ENCODE measurements around the gene FGFR4. TPM values are rescaled to one million over a fixed set of nuclear protein-coding genes. Genes with fewer than 3 reads are reported as not detected.

The FGFR4 gene
- total RNA-seq, 4 donors from 2014 or later = 1.8 to 12.2 (median 5.4) TPM

DNA sequence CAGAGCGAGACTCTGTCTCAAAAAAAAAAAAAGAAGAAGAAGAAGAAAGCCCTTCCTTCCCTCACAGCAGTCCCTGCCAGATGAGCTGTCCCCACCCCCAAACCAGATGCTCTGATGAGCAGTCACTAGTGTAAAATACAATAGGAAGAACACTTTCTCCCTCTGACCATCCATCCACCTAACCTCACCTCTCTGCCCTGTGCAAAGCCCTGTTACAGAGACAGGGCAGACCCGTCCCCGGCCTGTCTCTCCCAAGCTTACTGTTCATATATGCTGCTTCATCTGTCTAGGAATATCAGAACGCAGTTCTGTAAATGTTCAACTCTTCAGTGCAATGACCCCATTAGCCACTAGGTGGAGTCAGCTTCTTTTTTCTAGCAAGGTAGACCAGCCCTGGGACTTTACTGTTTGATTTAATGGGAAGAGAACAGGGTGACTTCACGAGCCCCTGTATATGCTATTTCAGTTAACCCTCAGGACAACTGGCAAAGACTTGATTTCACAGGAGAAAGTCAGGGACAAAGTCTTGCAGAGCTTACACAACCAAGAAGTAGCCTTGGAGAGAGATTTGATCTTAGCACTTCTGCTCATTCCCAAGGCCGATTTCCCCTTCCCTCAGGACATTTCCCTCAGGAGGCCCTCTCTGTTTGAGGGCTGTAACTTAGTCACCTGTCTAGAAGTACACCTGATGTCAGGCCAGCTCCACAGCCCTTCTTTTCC, 14.9 kb upstream of the FGFR4 start:
- no peaks in the 10 kb centered on the region for H3K27me3 ChIP-seq

DNA sequence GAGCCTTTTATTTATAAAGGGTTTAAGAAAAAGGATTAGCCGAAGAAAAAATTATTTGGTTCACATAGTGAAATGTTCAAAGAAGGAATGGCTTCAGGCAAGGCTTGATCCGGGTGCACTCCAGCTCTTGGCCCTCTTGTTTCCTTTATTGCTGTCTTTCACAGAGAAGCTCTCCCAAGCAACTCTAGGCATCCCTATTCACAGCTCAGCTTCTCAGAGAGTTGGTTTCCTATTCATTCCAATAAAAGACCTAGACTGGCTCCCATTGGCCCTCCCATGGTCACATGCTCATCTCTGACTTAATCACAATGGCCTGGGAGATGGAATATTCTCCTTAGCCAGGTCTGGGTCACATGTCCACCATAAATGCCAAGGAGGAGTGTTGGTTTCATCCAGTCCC, 9.4 kb upstream of the FGFR4 start:
- WGBS = 82% methylated on average over 2 of the region's 2 CpGs
- Histone ChIP-seq H3K36me3 (no peaks in the 10 kb centered on the region), H3K27ac (no peak overlapping the region), H3K27me3 (no peaks in the 10 kb centered on the region), H3K4me1 (no peaks in the 10 kb centered on the region), H3K4me3 (no peak overlapping the region), H3K9me3 (no peaks in the 10 kb centered on the region)
- TF ChIP-seq EP300 (IDR thresholded peaks at IDR 0.05) (no peak), POLR2A (IDR thresholded peaks at IDR 0.05) (no peak), POLR2AphosphoS5 (IDR thresholded peaks at IDR 0.05) (no peak)
- TF ChIP-seq, protein P1, sequence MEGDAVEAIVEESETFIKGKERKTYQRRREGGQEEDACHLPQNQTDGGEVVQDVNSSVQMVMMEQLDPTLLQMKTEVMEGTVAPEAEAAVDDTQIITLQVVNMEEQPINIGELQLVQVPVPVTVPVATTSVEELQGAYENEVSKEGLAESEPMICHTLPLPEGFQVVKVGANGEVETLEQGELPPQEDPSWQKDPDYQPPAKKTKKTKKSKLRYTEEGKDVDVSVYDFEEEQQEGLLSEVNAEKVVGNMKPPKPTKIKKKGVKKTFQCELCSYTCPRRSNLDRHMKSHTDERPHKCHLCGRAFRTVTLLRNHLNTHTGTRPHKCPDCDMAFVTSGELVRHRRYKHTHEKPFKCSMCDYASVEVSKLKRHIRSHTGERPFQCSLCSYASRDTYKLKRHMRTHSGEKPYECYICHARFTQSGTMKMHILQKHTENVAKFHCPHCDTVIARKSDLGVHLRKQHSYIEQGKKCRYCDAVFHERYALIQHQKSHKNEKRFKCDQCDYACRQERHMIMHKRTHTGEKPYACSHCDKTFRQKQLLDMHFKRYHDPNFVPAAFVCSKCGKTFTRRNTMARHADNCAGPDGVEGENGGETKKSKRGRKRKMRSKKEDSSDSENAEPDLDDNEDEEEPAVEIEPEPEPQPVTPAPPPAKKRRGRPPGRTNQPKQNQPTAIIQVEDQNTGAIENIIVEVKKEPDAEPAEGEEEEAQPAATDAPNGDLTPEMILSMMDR (IDR thresholded peaks at IDR 0.05) = no peak
- no peak for DNase-seq (ENCODE audit: low spot score in 2 of 2)

More for the DNA sequence above, 14.9 kb upstream of the FGFR4 start:
- Histone ChIP-seq H3K4me3 (no peak overlapping the region), H3K27ac (no peak overlapping the region), H3K36me3 (peaks cover 17% of the 10 kb centered on the region), H3K9me3 (no peaks in the 10 kb centered on the region), H3K4me1 (peaks cover 6% of the 10 kb centered on the region)
- no peak for DNase-seq (ENCODE audit: low spot score in 2 of 2)
- 18% methylated on average over 6 of the region's 6 CpGs for WGBS
- TF ChIP-seq, protein P1 (IDR thresholded peaks at IDR 0.05) = peak; percentile 63 to 83
- TF ChIP-seq EP300 (IDR thresholded peaks at IDR 0.05) = no peak

DNA sequence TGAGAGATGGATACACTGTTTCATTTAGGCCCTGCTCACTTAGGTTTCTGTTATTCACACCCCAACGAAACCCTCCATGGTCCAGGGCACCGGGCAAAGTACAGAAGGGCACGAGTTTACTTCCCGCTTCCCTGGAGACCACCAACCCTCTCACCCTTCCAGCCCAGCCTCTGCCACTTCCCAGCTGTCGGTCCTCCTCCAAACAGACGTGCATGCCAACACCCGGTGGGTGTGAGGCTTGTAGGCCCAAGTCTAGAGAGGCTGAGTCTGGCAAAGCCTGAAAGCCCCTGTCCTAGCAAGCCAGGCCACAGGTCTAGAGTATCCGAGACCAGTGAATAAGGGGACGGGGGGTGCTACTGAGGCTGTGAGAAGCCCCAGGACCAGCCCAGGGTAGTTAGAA, 7.1 kb upstream of the FGFR4 start:
- no peaks in the 10 kb centered on the region for H3K9me3 ChIP-seq
- H3K4me3 ChIP-seq = no peak overlapping the region
- 90% methylated on average over 2 of the region's 9 CpGs for WGBS
- H3K36me3 ChIP-seq = no peaks in the 10 kb centered on the region
- no peak overlapping the region for H3K27ac ChIP-seq
- H3K4me1 ChIP-seq = no peaks in the 10 kb centered on the region
- no peak for DNase-seq (ENCODE audit: low spot score in 2 of 2)
- no peak for TF ChIP-seq POLR2A (IDR thresholded peaks at IDR 0.05)
- TF ChIP-seq POLR2AphosphoS5 (IDR thresholded peaks at IDR 0.05) = no peak
- TF ChIP-seq, protein P1 (IDR thresholded peaks at IDR 0.05) = no peak
- no peak for TF ChIP-seq EP300 (IDR thresholded peaks at IDR 0.05)
- peaks cover 6% of the 10 kb centered on the region for H3K27me3 ChIP-seq

DNA sequence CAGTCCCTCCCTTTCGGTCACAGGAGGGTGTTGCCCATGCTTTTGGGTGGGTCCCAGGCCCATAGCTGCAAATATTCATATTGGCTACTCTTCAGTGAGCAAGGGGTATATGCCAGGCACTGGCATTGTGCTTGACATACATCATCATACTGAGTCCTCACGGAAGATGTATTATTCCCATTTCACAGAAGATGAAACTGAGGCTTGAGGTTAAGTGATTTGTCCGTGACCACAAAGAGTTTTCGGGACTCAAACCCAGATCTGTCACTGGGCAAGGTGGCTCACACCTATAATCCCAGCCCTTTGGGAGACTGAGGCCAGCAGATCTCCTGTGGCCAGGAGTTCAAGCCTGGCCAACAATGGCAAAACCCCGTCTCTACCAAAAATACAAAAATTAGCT, 6.5 kb upstream of the FGFR4 start:
- no peaks in the 10 kb centered on the region for H3K9me3 ChIP-seq
- DNase-seq (ENCODE audit: low spot score in 2 of 2) = no peak
- H3K27me3 ChIP-seq = peaks cover 6% of the 10 kb centered on the region
- no peak for TF ChIP-seq POLR2A (IDR thresholded peaks at IDR 0.05)
- no peak overlapping the region for H3K4me3 ChIP-seq
- H3K36me3 ChIP-seq = no peaks in the 10 kb centered on the region
- 74% methylated on average over 5 of the region's 5 CpGs for WGBS
- H3K27ac ChIP-seq = no peak overlapping the region
- H3K4me1 ChIP-seq = no peaks in the 10 kb centered on the region

DNA sequence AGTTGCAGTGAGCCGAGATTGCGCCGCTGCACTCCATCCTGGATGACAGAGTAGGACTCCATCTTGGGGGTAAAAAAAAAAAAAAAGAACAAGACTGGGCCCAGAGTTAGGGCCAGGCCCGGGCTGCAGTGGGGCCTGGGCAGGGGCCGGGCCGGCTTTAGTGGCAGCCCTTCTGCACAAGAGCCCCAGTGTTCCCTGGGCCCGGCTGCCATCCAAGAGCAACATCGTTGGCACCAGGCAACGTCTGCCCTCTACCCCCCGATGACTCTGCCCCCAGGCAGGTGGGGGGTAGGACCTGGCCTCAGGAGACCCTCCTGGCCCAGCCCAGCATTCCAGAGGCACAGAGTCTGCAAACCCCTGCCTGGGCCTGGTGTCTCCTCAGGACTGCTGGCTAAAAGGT, 4.9 kb upstream of the FGFR4 start:
- Histone ChIP-seq H3K27me3 (peaks cover 6% of the 10 kb centered on the region), H3K4me1 (peaks cover 7% of the 10 kb centered on the region), H3K9me3 (no peaks in the 10 kb centered on the region), H3K36me3 (no peaks in the 10 kb centered on the region), H3K4me3 (no peak overlapping the region), H3K27ac (no peak overlapping the region)
- TF ChIP-seq EP300 (IDR thresholded peaks at IDR 0.05) (no peak), POLR2A (IDR thresholded peaks at IDR 0.05) (no peak), POLR2AphosphoS5 (IDR thresholded peaks at IDR 0.05) (no peak)
- TF ChIP-seq, protein P1 (IDR thresholded peaks at IDR 0.05) = no peak
- no peak for DNase-seq (ENCODE audit: low spot score in 2 of 2)
- WGBS = 84% methylated on average over 4 of the region's 10 CpGs

DNA sequence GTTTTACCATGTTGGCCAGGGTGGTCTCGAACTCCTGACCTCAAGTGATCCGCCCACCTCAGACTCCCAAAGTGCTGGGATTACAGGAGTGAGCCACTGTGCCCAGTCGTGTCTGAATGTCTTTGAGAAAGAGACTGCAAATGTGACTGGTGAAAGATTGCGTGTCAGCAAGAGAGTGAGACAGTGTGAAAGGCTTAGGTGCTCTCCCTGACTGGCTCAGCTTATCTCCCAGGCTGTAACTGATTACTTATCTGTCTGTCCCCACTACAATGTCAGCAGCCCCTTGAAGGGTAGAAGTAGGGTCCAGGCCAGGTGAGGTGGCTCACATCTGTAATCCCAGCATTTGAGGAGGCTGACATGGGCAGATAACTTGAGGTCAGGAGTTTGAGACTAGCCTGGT, 3.4 kb upstream of the FGFR4 start:
- Histone ChIP-seq H3K4me1 (peaks cover 15% of the 10 kb centered on the region), H3K27ac (no peak overlapping the region), H3K4me3 (no peak overlapping the region), H3K9me3 (no peaks in the 10 kb centered on the region), H3K36me3 (no peaks in the 10 kb centered on the region), H3K27me3 (peaks cover 10% of the 10 kb centered on the region)
- DNase-seq (ENCODE audit: low spot score in 2 of 2) = no peak
- TF ChIP-seq POLR2A (IDR thresholded peaks at IDR 0.05) (no peak), EP300 (IDR thresholded peaks at IDR 0.05) (no peak), POLR2AphosphoS5 (IDR thresholded peaks at IDR 0.05) (no peak)
- TF ChIP-seq, protein P1 (IDR thresholded peaks at IDR 0.05) = no peak
- WGBS = 79% methylated on average over 4 of the region's 4 CpGs

All from suprapubic skin (tissue), 4 donors.